ENCODE data around the gene LPCAT3.

The LPCAT3 gene

DNA sequence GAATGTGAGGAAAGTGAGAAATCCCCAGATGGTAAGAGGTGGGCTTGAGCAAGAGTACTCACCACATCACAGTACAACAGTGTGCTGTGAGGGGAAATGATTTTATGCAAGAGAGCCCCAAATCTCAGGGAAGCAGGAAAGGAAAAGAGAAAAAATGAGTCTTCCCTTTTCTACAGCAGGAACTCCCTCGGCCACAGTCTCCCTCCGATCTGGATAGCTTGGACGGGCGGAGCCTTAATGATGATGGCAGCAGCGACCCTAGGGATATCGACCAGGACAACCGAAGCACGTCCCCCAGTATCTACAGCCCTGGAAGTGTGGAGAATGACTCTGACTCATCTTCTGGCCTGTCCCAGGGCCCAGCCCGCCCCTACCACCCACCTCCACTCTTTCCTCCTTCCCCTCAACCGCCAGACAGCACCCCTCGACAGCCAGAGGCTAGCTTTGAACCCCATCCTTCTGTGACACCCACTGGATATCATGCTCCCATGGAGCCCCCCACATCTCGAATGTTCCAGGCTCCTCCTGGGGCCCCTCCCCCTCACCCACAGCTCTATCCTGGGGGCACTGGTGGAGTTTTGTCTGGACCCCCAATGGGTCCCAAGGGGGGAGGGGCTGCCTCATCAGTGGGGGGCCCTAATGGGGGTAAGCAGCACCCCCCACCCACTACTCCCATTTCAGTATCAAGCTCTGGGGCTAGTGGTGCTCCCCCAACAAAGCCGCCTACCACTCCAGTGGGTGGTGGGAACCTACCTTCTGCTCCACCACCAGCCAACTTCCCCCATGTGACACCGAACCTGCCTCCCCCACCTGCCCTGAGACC lies 82.7 kb downstream of the LPCAT3 start:
- no peak for DNase-seq (ENCODE audit: low read depth, low spot score)
- TF ChIP-seq, protein P1, sequence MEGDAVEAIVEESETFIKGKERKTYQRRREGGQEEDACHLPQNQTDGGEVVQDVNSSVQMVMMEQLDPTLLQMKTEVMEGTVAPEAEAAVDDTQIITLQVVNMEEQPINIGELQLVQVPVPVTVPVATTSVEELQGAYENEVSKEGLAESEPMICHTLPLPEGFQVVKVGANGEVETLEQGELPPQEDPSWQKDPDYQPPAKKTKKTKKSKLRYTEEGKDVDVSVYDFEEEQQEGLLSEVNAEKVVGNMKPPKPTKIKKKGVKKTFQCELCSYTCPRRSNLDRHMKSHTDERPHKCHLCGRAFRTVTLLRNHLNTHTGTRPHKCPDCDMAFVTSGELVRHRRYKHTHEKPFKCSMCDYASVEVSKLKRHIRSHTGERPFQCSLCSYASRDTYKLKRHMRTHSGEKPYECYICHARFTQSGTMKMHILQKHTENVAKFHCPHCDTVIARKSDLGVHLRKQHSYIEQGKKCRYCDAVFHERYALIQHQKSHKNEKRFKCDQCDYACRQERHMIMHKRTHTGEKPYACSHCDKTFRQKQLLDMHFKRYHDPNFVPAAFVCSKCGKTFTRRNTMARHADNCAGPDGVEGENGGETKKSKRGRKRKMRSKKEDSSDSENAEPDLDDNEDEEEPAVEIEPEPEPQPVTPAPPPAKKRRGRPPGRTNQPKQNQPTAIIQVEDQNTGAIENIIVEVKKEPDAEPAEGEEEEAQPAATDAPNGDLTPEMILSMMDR (IDR thresholded peaks at IDR 0.05; ENCODE audit: low read depth, low read length): no peak
- no peak overlapping the region for H3K4me3 ChIP-seq (ENCODE audit: low read depth, low read length)
- in situ Hi-C loops (cut with HindIII; ENCODE audit: low sequenced_read_pairs): no loop called here

DNA sequence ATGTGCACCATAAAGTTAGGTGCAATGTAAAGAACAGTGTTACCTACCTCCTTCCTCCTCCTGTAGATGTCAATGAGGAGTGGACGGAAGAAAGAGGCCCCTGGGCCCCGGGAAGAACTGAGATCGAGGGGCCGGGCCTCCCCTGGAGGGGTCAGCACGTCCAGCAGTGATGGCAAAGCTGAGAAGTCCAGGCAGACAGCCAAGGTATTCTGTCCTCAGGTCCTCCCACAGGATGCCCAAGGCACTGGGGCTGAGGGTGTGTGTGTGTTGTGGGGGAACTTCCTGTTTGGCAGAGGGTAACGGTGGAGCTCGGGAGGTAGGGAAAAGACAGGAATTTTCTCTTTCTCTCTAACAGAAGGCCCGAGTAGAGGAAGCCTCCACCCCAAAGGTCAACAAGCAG lies 84.2 kb downstream of the LPCAT3 start:
- no peak overlapping the region for H3K4me3 ChIP-seq (ENCODE audit: low read depth, low read length)
- DNase-seq (ENCODE audit: low read depth, low spot score): peak; percentile 47
- in situ Hi-C loops (cut with HindIII; ENCODE audit: low sequenced_read_pairs): no loop called here
- TF ChIP-seq, protein P1 (IDR thresholded peaks at IDR 0.05; ENCODE audit: low read depth, low read length): no peak

DNA sequence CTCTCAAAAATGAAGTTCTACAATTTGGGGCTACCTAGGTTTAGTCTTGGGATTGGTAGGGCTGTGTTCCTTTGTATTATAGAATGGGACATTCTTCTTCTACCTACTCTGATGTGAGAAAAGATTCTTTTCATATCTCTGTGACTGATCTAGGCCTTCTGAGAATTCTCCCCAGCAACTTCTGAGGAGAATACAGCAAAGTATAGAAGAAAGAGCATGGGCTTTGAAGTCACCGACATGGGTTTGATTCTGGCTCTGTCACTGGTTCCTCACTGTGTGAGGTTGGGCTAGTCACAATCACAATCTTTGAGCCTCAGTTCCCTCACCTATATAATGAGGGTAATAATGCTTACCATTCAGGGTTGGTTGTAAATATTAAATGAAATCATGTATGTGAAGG lies 85.5 kb downstream of the LPCAT3 start:
- TF ChIP-seq, protein P1 (IDR thresholded peaks at IDR 0.05; ENCODE audit: low read depth, low read length): no peak
- no peak overlapping the region for H3K4me3 ChIP-seq (ENCODE audit: low read depth, low read length)
- in situ Hi-C loops (cut with HindIII; ENCODE audit: low sequenced_read_pairs): no loop called here
- DNase-seq (ENCODE audit: low read depth, low spot score): no peak

DNA sequence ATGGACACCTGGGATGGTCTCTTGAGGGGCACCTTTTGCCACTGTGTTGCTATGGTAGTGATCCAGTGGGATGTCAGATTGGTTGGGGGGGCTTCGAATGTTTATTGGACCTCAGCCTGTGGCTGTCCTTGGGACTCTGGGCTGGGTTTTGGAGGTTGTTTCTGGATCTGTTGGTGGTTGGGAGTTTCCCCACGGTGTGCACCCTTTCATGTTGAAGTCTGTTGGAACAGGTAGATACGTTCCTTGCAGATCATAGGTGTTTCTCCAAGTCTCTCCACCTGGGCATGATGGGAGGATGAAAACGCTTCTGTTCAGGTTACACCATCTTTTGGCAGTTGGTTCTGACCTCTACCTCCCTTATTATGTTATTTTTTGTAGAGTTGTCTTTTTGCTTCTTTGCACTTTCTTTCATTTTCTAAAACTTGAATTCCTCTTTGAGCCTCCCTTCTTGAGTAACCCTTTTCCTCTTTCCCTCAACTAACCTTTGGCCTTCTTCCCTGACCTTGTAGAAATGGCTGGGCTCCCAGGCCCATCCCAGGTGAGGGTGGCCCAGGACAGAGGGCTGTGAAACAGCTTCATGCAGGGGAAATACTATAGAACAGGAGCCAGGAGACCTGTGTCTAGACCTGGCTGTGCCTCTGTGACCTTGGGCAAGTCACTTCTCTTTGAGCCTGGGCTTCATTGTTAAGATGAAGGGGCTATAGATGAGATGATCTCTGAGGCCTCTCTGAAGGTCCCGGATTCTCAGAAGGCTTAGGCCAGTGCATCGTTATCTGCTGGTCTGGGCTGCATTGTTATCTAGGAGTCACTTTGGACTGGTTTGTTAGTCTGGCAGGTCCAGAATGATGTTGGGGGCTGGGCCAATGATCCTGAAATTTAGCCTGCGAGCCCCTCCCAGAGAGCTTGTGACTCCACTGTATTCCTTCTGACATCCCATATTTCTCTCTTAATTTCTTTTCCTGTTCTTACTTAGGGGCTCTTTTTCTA lies 88.5 kb downstream of the LPCAT3 start:
- H3K4me3 ChIP-seq (ENCODE audit: low read depth, low read length): peak overlapping the region; percentile 92
- in situ Hi-C loops (cut with HindIII; ENCODE audit: low sequenced_read_pairs): no loop called here
- no peak for DNase-seq (ENCODE audit: low read depth, low spot score)
- TF ChIP-seq, protein P1 (IDR thresholded peaks at IDR 0.05; ENCODE audit: low read depth, low read length): no peak

DNA sequence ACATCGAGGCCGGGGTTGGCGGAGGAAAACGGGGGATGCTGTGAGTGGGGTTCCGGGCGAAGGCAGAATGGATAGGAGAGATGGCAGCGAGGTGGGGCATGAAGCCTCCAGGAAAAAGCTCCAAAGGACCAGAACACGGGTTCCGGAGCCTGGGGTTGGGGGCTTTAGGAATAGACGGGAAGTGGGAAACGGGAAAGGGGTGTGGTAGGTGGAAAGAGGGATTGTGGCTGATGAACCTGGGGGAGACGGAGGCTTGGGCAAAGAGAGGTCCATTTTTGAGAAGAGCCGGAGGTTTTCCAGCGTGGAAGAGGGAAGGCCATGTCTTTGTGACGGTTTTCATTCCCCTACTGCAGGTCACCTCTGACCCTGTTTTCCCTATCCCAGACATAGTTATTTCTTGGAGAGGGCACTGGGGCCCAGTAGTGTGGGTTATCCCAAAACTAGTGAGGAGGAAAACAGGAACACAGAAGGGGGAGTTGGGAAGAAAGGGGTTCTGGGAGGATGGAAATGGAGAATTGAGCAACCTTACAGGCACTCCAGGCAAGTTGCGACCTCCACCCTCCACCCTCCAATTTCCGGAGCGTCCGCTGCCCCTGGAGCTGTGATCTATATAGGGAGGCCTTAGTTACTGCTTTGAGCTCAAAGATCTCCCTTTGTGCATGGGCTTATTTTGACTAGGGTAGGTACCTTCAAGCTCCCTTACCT lies 89.4 kb downstream of the LPCAT3 start:
- TF ChIP-seq, protein P1 (IDR thresholded peaks at IDR 0.05; ENCODE audit: low read depth, low read length): no peak
- in situ Hi-C loops (cut with HindIII; ENCODE audit: low sequenced_read_pairs): no loop called here
- H3K4me3 ChIP-seq (ENCODE audit: low read depth, low read length): peak overlapping the region; percentile 92
- no peak for DNase-seq (ENCODE audit: low read depth, low spot score)
